Astrocyte of the cerebellum (primary cell): ENCODE results near the gene NEK6.

Source experiments
- DNase-seq: peaks from one replicate; pipeline ENCODE4 v3.0.0-alpha.2; 2011; ENCODE audit warnings: low read depth
- H3K4me3 ChIP-seq: 2 replicates; pipeline ENCODE4 v1.5.1; 2011; ENCODE audit warnings: mild to moderate bottlenecking, low read depth, low read length, moderate library complexity
- CTCF ChIP-seq: IDR thresholded peaks from 2 replicates; pipeline ENCODE4 v1.5.1; 2012; ENCODE audit warnings: low read length, low read depth, moderate library complexity, mild to moderate bottlenecking; ENCODE audit errors: missing control alignments
- in situ Hi-C: cut with HindIII; loops from 2 replicates; pipeline ENCODE4 v1.10.0; 2017; ENCODE audit warnings: low sequenced_read_pairs

NEK6 gene

GRCh38 chr9:124334568-124335319 is 77.0 kb downstream of the NEK6 start:
- no peak overlapping the region for H3K4me3 ChIP-seq
- no peak for TF ChIP-seq CTCF
- DNase-seq: no peak
- in situ Hi-C loops: no loop called here

- TF ChIP-seq CTCF: no peak
- no peak overlapping the region for H3K4me3 ChIP-seq
- no peak for DNase-seq
- in situ Hi-C loops: no loop called here
Observed at GRCh38 chr9:124335320-124335707, 77.6 kb downstream of the NEK6 start.

- no peak overlapping the region for H3K4me3 ChIP-seq
- DNase-seq: no peak
- no peak for TF ChIP-seq CTCF
- in situ Hi-C loops: no loop called here
Observed at GRCh38 chr9:124337562-124337961, 79.8 kb downstream of the NEK6 start.

GRCh38 chr9:124339603-124340146 is 81.9 kb downstream of the NEK6 start:
- no peak overlapping the region for H3K4me3 ChIP-seq
- in situ Hi-C loops: no loop called here
- no peak for DNase-seq
- no peak for TF ChIP-seq CTCF

- no peak for TF ChIP-seq CTCF
- in situ Hi-C loops: no loop called here
- no peak overlapping the region for H3K4me3 ChIP-seq
- DNase-seq: no peak
Observed at GRCh38 chr9:124340219-124341069, 82.7 kb downstream of the NEK6 start.

GRCh38 chr9:124341455-124342170 is 83.9 kb downstream of the NEK6 start:
- TF ChIP-seq CTCF: no peak
- in situ Hi-C loops: no loop called here
- H3K4me3 ChIP-seq: no peak overlapping the region
- no peak for DNase-seq
